Measurements from ENCODE around the gene PHLPP2.

DNA sequence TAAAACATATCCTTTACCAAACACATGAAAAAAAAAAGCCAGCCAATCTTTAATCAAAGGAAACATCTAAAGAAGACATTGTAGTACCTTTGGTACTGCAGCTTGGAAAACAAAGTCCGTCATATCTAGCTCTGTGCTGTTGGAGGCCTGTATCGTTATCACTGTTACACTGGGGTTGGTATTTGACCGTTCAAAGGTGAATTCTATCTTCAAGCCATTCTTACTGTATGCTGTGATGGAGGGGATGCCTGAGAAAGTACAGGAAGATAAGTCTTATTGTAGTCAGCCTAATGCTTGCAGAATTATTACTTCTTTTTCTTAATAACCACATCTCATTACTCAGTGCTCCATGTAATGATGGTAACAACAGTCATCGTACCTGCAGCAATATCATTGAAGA lies 14.4 kb upstream of the PHLPP2 start:
- no peak for TF ChIP-seq EZH2 (IDR thresholded peaks at IDR 0.05; ENCODE audit: borderline replicate concordance, low read depth, low read length, severe bottlenecking)
- TF ChIP-seq, protein P1, sequence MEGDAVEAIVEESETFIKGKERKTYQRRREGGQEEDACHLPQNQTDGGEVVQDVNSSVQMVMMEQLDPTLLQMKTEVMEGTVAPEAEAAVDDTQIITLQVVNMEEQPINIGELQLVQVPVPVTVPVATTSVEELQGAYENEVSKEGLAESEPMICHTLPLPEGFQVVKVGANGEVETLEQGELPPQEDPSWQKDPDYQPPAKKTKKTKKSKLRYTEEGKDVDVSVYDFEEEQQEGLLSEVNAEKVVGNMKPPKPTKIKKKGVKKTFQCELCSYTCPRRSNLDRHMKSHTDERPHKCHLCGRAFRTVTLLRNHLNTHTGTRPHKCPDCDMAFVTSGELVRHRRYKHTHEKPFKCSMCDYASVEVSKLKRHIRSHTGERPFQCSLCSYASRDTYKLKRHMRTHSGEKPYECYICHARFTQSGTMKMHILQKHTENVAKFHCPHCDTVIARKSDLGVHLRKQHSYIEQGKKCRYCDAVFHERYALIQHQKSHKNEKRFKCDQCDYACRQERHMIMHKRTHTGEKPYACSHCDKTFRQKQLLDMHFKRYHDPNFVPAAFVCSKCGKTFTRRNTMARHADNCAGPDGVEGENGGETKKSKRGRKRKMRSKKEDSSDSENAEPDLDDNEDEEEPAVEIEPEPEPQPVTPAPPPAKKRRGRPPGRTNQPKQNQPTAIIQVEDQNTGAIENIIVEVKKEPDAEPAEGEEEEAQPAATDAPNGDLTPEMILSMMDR (IDR thresholded peaks at IDR 0.05; ENCODE audit: borderline replicate concordance, extremely low read depth, low read length, poor library complexity, severe bottlenecking), result no peak

Measured in DND-41 (cell line).